HG02571 (cell line): ENCODE data around the gene UQCC2.

Source experiments
- ATAC-seq: cut with Tn5 transposase; IDR thresholded peaks from one replicate; pipeline ENCODE4 v1.9.1; 2021; ENCODE audit warnings: mild to moderate bottlenecking, moderate library complexity; ENCODE audit not compliant: unreplicated experiment

UQCC2 gene

GRCh38 chr6:33725891-33726673, 14.6 kb upstream of the UQCC2 start:
- no peak for ATAC-seq

DNA sequence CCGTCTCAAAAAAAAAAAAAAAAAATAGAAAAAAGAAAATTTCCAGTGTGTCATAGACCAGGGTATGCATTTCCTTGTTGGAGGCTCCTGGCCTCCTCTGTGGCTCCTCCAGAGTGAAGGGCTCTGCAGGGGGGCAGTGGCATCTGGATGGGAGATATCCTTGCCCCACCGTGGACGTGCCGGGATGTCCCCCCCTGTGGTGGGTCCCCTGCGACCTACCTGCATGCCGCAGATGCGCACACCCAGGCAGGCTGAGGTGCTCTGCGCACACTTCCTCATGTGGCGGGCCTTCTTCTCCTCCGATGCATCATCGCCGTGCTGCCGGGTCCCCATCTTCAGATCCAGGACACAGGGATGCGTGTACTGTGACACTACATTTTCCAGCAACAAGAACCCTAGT, 13.7 kb upstream of the UQCC2 start:
- ATAC-seq = no peak

- no peak for ATAC-seq
Measured at GRCh38 chr6:33724102-33725023, 12.9 kb upstream of the UQCC2 start.

- no peak for ATAC-seq
Measured at GRCh38 chr6:33723371-33724085, 12.0 kb upstream of the UQCC2 start.

DNA sequence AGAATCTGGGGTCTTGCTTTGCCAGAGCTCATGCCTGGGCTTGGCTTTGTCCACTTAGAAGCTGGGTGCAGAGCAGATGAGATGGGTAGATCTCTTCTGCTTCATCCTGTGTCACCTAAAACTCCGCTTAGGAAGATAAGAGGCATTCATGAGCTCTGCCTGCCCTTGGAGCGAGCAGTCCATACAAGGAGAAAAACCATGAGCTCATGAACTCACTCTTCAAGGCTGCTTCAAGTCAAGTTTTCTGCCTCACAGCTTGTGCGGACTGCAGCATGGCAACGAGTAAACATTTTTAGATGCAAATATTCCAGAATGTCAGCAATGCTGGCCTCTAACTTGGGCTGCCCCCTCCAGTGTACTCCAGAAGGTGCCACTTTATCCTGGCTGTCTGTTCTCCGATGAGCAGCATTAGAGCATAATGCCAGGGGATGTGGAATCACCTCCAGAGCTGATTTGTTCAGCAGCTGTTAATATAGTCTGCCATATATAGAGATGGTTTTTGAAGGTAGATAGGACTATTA, 10.7 kb upstream of the UQCC2 start:
- no peak for ATAC-seq

- ATAC-seq = no peak
Measured at GRCh38 chr6:33721508-33721907, 10.0 kb upstream of the UQCC2 start.

DNA sequence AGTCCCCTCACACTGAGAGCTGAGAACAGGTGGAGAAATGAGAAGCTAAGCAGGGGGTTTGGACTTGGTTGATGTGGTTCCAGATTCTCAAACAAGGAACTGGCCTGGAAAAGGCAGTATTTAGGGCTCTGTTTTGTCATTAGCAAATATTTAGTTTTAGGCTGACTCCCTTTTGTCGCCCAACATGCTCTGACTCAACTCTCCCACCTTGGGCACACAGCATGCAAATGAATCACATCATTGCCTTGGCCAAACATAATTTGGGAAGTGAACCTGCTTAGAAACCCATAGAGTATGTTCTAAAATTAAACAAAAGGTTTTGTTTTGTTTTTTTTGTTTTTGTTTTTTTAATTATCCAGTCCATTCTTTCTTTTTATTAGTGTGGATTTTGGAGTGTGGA, 9.5 kb upstream of the UQCC2 start:
- ATAC-seq = no peak

DNA sequence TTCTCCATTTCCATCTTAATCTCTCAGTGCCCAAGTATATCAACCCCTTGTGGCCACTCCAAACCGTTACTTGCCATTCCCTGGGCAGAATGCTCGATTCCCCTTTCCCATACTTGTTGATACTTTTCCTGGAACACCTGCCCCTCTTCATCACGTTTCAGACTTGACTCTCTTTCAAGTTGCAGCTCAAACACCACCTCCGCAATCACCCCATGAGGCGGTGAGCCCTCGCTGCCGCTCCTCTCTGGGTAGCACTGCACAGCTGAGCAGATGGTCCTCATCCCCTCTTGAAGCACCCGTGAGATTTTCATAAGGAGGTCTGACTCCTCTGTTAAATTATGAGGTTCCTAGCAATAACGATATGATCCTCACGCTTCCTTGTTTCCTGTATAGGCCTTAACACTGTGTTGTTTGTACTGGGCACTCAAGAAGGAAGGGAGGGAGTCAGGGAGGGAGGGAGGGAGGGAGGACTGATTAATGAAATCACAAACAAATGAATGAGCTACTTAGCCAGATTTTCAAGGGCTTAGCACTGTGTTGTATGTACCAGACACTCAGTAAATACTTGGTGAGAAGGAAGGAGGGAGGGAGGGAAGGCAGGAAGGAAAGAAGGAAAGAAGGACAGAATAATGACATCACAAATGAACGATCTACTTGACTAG, 8.0 kb upstream of the UQCC2 start:
- no peak for ATAC-seq

DNA sequence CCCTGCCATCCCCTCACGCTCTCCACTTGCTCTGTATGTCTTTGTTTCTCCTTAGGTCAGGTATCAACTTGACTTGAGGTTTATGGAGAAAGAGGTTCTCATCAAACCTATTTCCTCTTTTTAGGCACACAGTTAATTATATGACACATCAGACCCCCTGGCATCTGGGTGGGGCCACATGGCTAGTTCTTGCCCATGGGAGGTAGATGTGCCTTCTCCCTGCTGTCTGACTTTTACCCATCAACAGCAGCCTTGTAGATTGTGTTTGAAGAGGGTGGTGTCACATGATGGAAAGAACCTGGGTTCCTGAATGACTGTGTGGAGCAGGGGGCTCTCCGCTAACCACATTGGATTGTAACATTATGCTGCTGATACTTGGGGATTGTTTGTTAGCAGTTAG, 7.2 kb upstream of the UQCC2 start:
- ATAC-seq = no peak

DNA sequence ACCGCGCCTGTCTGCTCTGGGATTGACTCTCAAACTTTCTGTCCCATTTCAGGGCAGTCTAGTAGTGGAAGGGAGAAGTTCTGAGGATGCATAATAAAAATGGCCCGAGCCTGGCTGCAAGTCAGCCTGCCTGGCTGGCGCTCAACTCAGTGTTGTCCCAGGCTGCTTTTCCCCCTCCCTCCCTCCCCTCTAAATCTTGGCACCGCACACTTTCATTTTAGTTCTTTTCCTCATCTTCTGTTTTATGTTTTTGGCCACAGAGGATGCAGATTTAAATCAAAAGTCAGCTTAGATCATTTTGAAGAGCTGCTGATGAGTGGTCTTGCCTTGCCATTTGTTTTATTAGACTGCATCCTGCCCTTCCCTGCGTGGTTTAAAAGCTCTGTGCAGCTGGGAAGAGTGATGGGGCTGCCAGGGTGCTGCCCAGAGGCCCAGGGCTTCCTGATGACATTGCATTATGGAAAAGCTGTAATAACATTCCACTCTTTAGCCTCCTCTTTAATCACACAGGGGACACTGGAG, 6.5 kb upstream of the UQCC2 start:
- ATAC-seq = no peak

DNA sequence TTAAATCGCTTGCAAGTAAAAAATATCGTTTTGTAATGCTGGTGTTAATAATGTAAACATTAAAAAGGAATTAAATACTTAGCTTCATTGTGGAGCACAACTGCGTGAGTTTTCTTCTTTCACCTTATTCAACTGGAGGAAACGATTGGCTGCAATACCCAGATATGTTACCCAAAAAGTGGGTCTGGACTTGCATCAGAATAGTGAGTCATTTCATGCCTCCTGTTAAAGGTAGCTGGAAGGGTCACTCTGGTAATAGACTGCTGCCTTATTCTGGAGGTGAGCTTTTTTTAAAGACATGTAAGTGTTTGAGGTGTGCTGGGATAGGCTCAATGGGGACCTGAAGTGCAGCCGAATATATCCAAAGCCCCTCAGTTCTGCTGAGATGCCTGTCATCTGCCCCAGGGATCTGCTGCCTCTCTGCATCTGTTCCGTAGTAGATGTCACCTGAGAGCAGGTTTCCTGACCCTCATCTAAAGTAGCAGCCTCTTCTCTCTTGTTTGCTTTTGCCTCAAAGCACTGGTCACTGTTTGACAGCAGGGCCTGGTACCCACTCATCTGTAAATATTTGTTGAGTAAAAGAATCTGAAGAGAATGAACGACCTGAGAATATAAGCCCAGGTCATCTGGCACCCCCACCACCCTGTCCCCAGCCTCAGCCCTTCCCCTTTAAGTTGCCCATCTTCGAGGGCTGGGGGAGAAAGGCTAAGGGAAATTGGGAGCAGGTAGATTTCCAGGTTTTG, 5.6 kb upstream of the UQCC2 start:
- no peak for ATAC-seq

GRCh38 chr6:33716379-33716778, 4.9 kb upstream of the UQCC2 start:
- no peak for ATAC-seq

DNA sequence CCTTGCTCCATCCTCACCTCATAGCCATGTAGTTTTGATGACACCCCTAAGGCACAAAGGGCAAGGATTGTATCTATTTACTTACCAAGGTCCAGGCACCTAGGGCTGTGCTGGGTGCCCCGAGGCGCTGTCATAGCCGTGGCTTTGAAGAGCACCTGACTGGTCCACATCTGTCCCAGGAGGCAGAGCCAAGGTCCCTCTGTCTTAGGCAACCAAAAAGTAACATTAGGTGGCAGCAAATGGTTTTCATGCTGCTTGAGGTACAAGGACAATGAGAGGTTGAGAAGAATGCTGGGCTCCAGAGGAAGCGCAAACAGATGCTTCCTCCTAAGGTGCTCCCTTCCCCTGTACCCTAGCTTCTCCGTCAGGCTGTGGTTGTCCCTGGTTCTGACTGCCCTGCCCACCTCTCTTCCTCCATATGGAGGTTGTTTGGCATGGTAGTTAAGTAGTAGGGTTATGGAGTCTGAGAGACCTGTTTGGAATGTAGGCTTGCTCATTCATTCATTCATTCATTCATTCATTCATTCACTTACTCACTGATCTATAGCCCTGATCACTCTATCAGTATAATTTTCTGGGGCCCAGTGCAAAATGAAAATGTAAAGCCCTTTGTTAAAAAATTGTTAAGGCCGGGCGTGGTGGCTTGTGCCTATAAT, 3.0 kb upstream of the UQCC2 start:
- ATAC-seq = no peak

GRCh38 chr6:33713786-33714185, 2.3 kb upstream of the UQCC2 start:
- ATAC-seq = no peak

- ATAC-seq = no peak
Measured at GRCh38 chr6:33712914-33713313, 1.4 kb upstream of the UQCC2 start.

DNA sequence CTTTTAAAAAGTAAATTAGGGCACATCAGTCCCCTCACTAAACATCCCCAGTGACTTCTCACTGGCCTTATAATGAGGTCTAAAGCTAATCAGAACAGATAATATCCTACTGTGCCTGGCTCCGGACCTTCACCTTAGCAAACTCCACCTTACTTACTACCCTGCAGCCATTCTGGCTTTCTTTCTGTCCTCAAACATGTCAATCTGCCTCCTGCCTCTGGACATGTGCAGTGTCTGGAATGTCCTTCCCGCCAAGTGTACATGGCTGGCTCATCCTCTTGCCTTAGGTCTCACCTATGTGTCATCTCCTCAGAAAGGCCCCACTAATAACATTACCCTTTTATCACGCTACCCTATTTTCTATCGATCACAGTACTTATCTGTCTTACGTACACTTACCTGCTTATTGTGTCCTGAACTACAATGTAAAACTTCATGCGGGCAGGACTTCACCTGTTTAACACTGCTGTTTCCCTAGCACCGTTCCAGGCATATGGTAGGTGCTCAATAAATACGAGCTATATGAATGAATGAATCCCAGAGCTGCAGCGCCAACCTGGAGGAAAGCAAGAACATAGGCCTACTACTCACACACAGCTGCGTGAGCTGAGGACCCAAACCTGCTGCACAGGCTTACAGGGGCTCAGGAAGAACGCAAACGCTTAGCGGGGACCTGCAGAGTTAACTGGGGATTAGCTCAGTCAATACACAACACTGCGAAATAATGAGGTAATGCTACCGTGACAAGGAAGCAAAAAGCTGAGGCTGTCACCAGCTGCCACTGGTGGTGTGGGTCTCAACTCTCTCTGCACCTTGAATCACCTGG, 991 bp downstream of the UQCC2 start:
- ATAC-seq = no peak

DNA sequence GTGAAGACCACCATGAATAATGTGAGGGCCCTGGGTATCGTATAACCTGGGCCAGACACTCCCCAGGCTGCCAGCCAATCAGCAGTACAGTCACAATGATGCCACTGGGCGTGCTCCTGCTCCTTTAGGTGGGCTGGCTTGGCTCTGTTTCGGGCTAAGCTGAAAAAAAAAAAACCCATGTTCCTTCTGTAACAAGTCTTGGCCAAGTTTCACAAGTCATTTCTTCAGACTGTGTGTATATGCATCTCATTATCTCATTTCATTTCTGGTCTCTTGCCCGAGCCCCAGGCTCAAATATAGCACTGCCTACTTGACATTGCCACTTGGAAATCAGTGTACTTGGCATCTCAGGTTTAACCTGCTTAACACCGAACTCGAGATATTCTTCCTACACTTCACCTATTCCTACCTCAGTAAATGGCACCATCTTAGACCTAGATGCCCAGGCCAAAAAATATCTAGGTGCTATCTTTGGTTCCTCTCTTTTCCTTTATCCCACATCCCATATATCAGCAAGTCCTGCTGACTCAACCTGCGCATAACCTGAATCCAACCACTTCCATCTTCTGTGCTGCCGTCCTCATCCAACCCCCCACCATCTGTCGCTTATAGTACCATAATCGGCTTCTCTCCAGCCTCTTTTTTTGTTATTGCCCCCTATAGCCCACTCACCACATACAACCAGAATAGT, 1.8 kb downstream of the UQCC2 start:
- ATAC-seq = no peak
